Right lobe of liver (tissue), 4 donors: ENCODE measurements around the gene TOR1B.

Experiments used
- POLR2A ChIP-seq: fragments of 450-650 bp; IDR thresholded peaks from one replicate; pipeline ENCODE4 v1.6.1; 2017; ENCODE audit warnings: antibody characterized with exemption, mild to moderate bottlenecking
- TF ChIP-seq, protein P1 (sequence below), 4 donors: fragments of 200-600 bp in 3 of 4; fragments of 450-650 bp in 1 of 4; IDR thresholded peaks; one replicate each; pipeline versions ENCODE4 v1.5.1 to v1.8.0; 2016 to 2022; ENCODE audit warnings: antibody characterized with exemption in 4 of 4, mild to moderate bottlenecking in 2 of 4
- donor health status: DM: no; HTN: no; CAD: no.
- donor health status: DM: no; HTN: no; CAD: no.
- donor health status: DM: no; HTN: yes; CAD: no.

DNA sequence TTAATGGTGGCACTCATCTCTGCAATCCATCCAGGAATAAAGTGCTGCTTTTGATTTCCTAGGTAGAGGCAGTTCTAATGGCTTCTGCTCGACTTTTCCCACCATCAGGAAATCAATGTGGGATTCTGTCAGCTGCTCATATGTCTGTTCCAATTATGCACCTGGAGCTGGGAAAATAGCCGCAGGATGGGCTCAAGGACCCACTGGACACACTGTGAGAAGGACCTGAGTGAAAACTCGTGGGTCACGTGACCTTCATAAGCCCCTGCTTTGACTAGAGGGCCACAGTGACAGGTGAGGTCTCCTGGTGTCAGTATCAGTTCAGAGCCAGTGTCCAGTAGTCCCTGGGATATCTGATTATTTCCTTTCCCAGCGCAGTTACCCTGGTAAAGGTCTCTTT is 32.2 kb upstream of the TOR1B start:
- TF ChIP-seq, protein P1, sequence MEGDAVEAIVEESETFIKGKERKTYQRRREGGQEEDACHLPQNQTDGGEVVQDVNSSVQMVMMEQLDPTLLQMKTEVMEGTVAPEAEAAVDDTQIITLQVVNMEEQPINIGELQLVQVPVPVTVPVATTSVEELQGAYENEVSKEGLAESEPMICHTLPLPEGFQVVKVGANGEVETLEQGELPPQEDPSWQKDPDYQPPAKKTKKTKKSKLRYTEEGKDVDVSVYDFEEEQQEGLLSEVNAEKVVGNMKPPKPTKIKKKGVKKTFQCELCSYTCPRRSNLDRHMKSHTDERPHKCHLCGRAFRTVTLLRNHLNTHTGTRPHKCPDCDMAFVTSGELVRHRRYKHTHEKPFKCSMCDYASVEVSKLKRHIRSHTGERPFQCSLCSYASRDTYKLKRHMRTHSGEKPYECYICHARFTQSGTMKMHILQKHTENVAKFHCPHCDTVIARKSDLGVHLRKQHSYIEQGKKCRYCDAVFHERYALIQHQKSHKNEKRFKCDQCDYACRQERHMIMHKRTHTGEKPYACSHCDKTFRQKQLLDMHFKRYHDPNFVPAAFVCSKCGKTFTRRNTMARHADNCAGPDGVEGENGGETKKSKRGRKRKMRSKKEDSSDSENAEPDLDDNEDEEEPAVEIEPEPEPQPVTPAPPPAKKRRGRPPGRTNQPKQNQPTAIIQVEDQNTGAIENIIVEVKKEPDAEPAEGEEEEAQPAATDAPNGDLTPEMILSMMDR (IDR thresholded peaks at IDR 0.05) = no peak
- TF ChIP-seq POLR2A = no peak
